ENCODE measurements around the gene CTDNEP1. TPM values are rescaled to one million over a fixed set of nuclear protein-coding genes. Genes with fewer than 3 reads are reported as not detected.

CTDNEP1 gene
- total and polyA plus RNA-seq, 2 donors (not counting 3 experiments of a cell fraction or from before 2014, with no cell fraction given), result 130 to 143 TPM

- intact Hi-C loops (cut with micrococcal nuclease) (loop anchor here (1.0 to 5.0 kb wide), 6 partner anchors 9 to 185 kb away; partner anchors contain the start of genes FGF11, PHF23, SLC2A4 and TMEM102), dilution Hi-C loops (cut with MboI; ENCODE audit: extremely low pct_ligation_motif_present, low sequenced_read_pairs) (no loop called here)
- Histone ChIP-seq H3K4me1 (ENCODE audit: control insufficient read depth, extremely low read depth, insufficient read depth, low read length) (peaks cover 23% of the 10 kb centered on the region), H3K36me3 (ENCODE audit: control insufficient read depth in 2 of 2, extremely low read depth in 1 of 2, insufficient read depth in 2 of 2, low read length in 2 of 2) (peaks cover 3 to 13% of the 10 kb centered on the region in 2 experiments), H3K9me1 (replicated peaks; ENCODE audit: control insufficient read depth, extremely low read depth, insufficient read depth, low read length) (no peaks in the 10 kb centered on the region), H4K20me1 (replicated peaks; ENCODE audit: control insufficient read depth, extremely low read depth, insufficient read depth, low read length) (no peaks in the 10 kb centered on the region), H3K27me3 (ENCODE audit: control insufficient read depth in 2 of 2, insufficient read depth in 2 of 2, low read length in 2 of 2) (no peaks in the 10 kb centered on the region), H3K79me2 (ENCODE audit: control insufficient read depth, insufficient read depth, low read length) (peaks cover 55% of the 10 kb centered on the region), H3K4me2 (ENCODE audit: insufficient read depth, low read length) (peak within 1 kb of the TSS; percentile 90), H3K4me3 (replicated peaks in 1 of 3; ENCODE audit: insufficient read depth in 1 of 3, low read depth in 1 of 3, low read length in 3 of 3) (peak within 1 kb of the TSS; percentile 57 to 87 (median 83)), H3K9me3 (replicated peaks; ENCODE audit: control insufficient read depth, insufficient read depth, low read length) (no peaks in the 10 kb centered on the region), H3K9ac (replicated peaks; ENCODE audit: extremely low read depth, insufficient read depth, low read length) (peak within 1 kb of the TSS; percentile 94), H2AFZ (ENCODE audit: low read depth, low read length) (peak within 1 kb of the TSS; percentile 82), H3K27ac (ENCODE audit: insufficient read depth, low read depth, low read length) (peak within 1 kb of the TSS; percentile 95)
- TF ChIP-seq EZH2 (IDR thresholded peaks at IDR 0.05; ENCODE audit: borderline replicate concordance, low read depth, low read length, severe bottlenecking) (no peak), POLR2A (IDR thresholded peaks at IDR 0.05; ENCODE audit: low read depth, low read length) (peak; percentile 49), MYC (IDR thresholded peaks at IDR 0.05; ENCODE audit: low read depth, low read length) (no peak), POLR2AphosphoS5 (IDR thresholded peaks at IDR 0.05; ENCODE audit: insufficient read depth, low read depth, low read length) (peak; percentile 70), FOS (IDR thresholded peaks at IDR 0.05; ENCODE audit: borderline replicate concordance, insufficient read depth, low read length) (no peak), GATA2 (IDR thresholded peaks at IDR 0.05; ENCODE audit: insufficient read depth, insufficient read length, low read depth, low read length) (no peak), JUN (IDR thresholded peaks at IDR 0.05; ENCODE audit: borderline replicate concordance, insufficient read depth, insufficient read length, low read depth) (peak; percentile 60)
- TF ChIP-seq, protein P1, sequence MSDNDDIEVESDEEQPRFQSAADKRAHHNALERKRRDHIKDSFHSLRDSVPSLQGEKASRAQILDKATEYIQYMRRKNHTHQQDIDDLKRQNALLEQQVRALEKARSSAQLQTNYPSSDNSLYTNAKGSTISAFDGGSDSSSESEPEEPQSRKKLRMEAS (IDR thresholded peaks at IDR 0.05; ENCODE audit: insufficient read depth, insufficient read length), result peak; percentile 3
- TF ChIP-seq, protein P2, sequence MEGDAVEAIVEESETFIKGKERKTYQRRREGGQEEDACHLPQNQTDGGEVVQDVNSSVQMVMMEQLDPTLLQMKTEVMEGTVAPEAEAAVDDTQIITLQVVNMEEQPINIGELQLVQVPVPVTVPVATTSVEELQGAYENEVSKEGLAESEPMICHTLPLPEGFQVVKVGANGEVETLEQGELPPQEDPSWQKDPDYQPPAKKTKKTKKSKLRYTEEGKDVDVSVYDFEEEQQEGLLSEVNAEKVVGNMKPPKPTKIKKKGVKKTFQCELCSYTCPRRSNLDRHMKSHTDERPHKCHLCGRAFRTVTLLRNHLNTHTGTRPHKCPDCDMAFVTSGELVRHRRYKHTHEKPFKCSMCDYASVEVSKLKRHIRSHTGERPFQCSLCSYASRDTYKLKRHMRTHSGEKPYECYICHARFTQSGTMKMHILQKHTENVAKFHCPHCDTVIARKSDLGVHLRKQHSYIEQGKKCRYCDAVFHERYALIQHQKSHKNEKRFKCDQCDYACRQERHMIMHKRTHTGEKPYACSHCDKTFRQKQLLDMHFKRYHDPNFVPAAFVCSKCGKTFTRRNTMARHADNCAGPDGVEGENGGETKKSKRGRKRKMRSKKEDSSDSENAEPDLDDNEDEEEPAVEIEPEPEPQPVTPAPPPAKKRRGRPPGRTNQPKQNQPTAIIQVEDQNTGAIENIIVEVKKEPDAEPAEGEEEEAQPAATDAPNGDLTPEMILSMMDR (IDR thresholded peaks at IDR 0.05; ENCODE audit: extremely low read depth in 1 of 2, insufficient read depth in 1 of 2, low read depth in 1 of 2, low read length in 2 of 2), result peak in 1 of 2 donors; percentile 10
- TSS peak; percentile 49 for BruUV-seq (replicated peaks)
- FAIRE-seq (no peak), DNase-seq (ENCODE audit: low read depth, low spot score) (peak; percentile 99)
- POLR2A ChIA-PET, result no interaction called here
- CTCF ChIA-PET, result interaction anchor here (1.1 to 1.2 kb wide), 2 partner anchors 9 to 44 kb away, joined by 3 to 5 read pairs; no protein-coding TSS in a partner anchor
Observed at GRCh38 chr17:7252176-7253043, 876 bp upstream of the CTDNEP1 start, which contains the start of gene ELP5. TSS of gene ELP5 (plus strand) at chr17:7252215. CDS start at chr17:7252551, 336 bp downstream.

All from endothelial cell of umbilical vein (primary cell).